Activated T-helper 1 cell treated with Interleukin-2 at 50 U/mL for 16 hours (primary cell): ENCODE data around the gene MRPL10.

Experiments used
- DNase-seq: peaks from one replicate; pipeline ENCODE4 v3.0.0-alpha.2; 2020; ENCODE audit warnings: low read depth

Gene MRPL10

GRCh38 chr17:47839071-47839470 lies 7.7 kb upstream of the MRPL10 start:
- DNase-seq = no peak

- no peak for DNase-seq
These were observed 7.3 kb upstream of the MRPL10 start for GRCh38 chr17:47838636-47839035.

GRCh38 chr17:47837401-47838039 lies 6.2 kb upstream of the MRPL10 start:
- DNase-seq = no peak

GRCh38 chr17:47836601-47837000 lies 5.3 kb upstream of the MRPL10 start:
- no peak for DNase-seq

- DNase-seq = no peak
These were observed 3.4 kb upstream of the MRPL10 start for GRCh38 chr17:47834756-47835155.

- no peak for DNase-seq
These were observed 590 bp upstream of the MRPL10 start for GRCh38 chr17:47831934-47832327.

- DNase-seq = no peak
These were observed 842 bp downstream of the MRPL10 start for GRCh38 chr17:47830396-47831002.

- DNase-seq = peak; percentile 27
These were observed 1.5 kb downstream of the MRPL10 start for GRCh38 chr17:47829870-47830269.

- DNase-seq = no peak
These were observed 7.8 kb downstream of the MRPL10 start for GRCh38 chr17:47823519-47823918.

GRCh38 chr17:47822785-47823184 lies 8.6 kb downstream of the MRPL10 start:
- DNase-seq = no peak

- DNase-seq = peak; percentile 67
These were observed 9.6 kb downstream of the MRPL10 start, which contains the start of gene OSBPL7 for GRCh38 chr17:47821424-47822391. Gene OSBPL7, minus strand, starts transcription at chr17:47821794. Its CDS starts 1,516 bp downstream, at chr17:47820278.

GRCh38 chr17:47821031-47821423 lies 10.3 kb downstream of the MRPL10 start:
- DNase-seq = no peak

- DNase-seq = no peak
These were observed 11.1 kb downstream of the MRPL10 start for GRCh38 chr17:47820033-47820789.

- no peak for DNase-seq
These were observed 11.9 kb downstream of the MRPL10 start for GRCh38 chr17:47819475-47819874.

- DNase-seq = no peak
These were observed 13.2 kb downstream of the MRPL10 start for GRCh38 chr17:47818002-47818695.

- no peak for DNase-seq
These were observed 14.4 kb downstream of the MRPL10 start for GRCh38 chr17:47816947-47817346.

GRCh38 chr17:47816111-47816735 lies 15.1 kb downstream of the MRPL10 start:
- no peak for DNase-seq

- DNase-seq = no peak
These were observed 16.0 kb downstream of the MRPL10 start for GRCh38 chr17:47815106-47815918.

- DNase-seq = no peak
These were observed 17.8 kb downstream of the MRPL10 start for GRCh38 chr17:47813512-47814031.

- no peak for DNase-seq
These were observed 18.3 kb downstream of the MRPL10 start for GRCh38 chr17:47813077-47813476.
